Jurkat, Clone E6-1 (cell line): ENCODE measurements around the gene TMEM185B.
A peak's percentile ranks its signal among the peaks of the same experiment; 100 is the strongest.
"Not testable (repeated sequence)": the region's sequence is repeated elsewhere in the genome, so short reads cannot be mapped to it uniquely, and the experiment has no call there.

ENCODE experiments used
- DNase-seq: peaks from one replicate; pipeline ENCODE4 v3.0.0-alpha.2; 2011; ENCODE audit warnings: low read depth, low spot score
- H3K4me3 ChIP-seq: 2 replicates; pipeline ENCODE4 v1.5.1; 2011; ENCODE audit warnings: mild to moderate bottlenecking, low read length, control low read depth, moderate library complexity

Gene TMEM185B

GRCh38 chr2:120236791-120237190 is 13.6 kb upstream of the TMEM185B start:
- H3K4me3 ChIP-seq = no peak overlapping the region
- DNase-seq = no peak

DNA sequence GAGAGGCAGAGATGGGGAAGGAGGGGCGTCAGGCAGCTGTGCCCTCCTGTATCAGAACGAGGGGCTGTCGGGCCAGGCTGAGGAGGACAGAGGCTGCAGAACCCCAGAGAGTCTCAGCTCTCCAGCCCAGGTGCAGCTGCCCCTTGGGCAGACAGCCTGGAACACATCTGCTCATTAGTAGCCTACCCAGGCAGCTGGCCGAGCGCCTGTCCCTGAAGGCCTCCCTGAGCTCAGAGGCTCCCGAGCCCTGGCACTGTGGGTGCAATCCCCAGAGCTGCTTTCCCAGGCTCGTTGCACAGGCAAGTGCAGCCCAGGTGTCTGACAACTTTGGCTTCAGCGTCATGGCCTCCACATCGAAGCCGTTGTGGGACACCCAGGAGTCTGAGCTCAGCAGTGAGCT is 13.1 kb upstream of the TMEM185B start:
- no peak overlapping the region for H3K4me3 ChIP-seq
- DNase-seq = no peak

GRCh38 chr2:120235681-120236080 is 12.5 kb upstream of the TMEM185B start:
- no peak overlapping the region for H3K4me3 ChIP-seq
- no peak for DNase-seq

DNA sequence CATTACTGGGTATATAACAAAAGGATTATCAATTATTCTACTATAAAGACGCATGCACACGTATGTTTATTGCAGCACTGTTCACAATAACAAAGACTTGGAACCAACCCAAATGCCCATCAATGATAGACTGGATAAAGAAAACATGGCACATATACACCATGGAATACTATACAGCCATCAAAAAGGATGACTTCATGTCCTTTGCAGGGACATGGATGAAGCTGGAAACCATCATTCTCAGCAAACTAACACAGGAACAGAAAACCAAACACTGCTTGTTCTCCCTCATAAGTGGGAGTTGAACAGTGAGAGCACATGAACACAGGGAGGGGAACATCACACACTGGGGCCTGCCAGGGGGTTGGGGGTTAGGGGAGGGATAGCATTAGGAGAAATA is 12.0 kb upstream of the TMEM185B start:
- DNase-seq, H3K4me3 ChIP-seq: not testable (repeated sequence)

DNA sequence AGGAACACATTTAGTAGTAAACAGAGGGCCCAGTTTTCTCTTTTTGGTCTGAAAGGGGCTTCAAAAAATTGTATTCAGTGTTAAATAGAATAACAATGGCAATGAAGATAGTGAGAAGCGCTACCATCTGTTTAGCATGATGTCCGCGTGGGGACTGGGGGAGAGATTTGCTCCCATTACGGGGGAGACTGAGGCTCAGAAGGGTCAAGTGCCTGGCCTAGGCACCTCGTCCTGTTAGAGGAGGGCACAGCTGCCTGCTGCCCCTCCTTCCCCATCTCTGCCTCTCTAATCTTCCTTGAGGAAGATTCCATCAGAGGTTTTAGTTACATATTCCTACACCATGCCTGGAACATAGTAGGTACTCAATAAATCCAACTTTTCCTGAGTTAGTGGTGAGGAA is 10.1 kb upstream of the TMEM185B start:
- no peak for DNase-seq
- H3K4me3 ChIP-seq = no peak overlapping the region

DNA sequence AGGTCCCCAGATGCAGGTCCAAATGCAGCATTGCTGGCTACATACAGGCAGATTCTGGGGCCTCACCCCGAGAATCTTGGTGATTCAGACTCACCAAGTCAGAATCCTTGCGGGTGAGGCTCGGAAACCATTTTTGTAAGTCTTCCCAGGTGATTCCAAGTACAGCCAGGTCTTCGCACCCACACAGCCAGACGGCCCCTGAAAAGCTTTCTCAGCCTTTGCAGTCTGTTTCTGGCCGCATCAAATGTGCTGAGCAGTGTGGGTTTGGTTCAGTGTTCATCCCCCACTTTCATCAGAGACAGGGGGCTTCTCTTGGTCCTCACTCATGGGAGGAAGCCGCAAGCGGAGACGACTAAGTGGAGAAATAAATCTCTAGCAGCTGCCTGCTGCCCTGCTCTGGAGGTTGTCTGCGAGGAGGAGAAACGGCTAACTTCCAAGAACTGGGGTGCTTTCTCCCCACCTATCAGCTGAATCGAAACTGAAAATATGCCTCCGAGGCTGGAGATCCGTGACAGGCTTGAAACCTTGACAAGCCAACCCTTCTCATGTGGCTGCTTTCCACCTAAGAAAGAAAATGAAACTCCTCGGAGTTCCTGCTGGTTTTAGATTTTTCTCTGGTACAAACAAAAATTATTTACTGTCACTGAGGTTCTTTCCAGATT is 8.9 kb upstream of the TMEM185B start:
- no peak for DNase-seq
- H3K4me3 ChIP-seq = peak overlapping the region; percentile 14

DNA sequence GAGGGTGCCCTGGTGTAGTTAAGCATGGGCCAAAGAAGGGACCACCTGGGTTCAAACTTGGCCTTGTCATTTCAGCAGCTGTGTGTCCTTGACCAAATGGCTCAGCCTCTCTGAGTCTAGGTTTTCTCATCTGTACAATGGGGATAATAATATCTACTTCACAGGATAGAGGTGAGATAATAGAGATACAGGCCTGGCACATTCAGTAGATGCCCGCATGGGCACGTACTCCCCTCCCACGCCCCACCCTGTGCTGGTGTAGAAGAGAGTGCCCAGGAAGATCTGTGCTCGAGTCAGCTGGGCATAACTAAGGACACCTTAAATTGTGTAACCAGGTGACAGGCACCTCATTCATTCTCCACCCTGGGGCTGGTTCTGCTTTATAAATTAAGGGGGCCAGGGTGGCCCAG is 8.4 kb upstream of the TMEM185B start:
- no peak for DNase-seq
- no peak overlapping the region for H3K4me3 ChIP-seq

GRCh38 chr2:120230515-120231471 is 7.6 kb upstream of the TMEM185B start:
- no peak for DNase-seq
- no peak overlapping the region for H3K4me3 ChIP-seq

DNA sequence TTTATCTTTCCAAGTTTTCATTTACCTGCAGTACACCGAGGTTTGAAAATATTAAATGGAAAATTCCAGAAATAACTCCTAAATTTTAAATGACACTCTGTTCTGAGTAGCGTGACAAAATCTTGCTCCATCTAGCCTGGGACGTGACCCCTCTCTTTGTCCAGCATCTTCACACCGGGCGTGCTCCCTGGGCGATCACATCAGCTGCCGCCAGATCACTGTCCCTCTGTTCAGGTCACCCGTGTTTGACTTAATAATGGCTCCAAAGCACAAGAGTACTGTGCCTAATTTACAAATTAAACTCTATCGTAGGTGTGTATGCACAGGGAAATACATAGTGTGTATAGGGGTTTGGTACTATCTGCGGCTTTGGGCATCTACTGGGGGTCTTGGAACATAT is 6.1 kb upstream of the TMEM185B start:
- H3K4me3 ChIP-seq = no peak overlapping the region
- DNase-seq = no peak

DNA sequence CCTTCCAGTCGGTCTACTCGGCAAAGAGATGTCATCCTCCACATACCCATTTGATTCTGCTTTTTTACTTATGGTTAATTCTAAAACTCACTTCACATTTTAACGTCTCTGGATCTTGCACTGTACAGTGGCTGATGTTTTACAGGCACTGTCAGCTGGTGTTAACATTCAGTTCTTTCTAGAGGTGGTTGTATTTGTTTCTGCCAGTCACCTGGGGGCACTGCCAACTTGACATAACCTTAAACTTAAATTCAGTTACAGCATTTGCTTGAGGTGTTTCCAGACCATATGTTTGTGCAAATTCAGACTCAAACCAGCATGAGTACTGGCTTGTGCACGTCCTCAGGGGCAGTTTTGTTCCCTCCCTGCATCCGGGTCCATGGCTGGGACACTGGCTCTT is 5.3 kb upstream of the TMEM185B start:
- DNase-seq = peak; percentile 25
- no peak overlapping the region for H3K4me3 ChIP-seq

GRCh38 chr2:120227111-120227991 is 4.2 kb upstream of the TMEM185B start:
- peak overlapping the region; percentile 20 for H3K4me3 ChIP-seq
- DNase-seq = peak; percentile 75

DNA sequence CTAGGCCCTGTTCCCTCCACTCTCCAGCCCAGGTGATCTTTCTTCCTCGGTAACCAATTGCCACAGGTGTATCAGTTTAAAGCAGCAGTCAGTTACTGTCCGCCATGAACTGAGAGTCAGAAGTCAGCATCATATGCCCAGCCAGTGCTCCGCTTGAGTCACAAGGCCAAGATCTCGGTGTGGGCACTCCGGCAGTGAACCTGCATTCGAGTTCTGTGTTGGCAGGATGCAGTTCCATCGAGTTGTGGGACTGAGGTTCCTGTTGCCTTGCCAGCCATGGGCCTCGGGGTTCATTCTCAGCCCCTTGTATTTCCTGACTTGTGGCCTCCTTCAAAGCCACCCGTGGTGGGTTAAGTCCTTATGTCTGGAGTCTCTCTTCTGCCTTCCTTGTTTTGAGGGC is 3.1 kb upstream of the TMEM185B start:
- DNase-seq = peak; percentile 37
- H3K4me3 ChIP-seq = no peak overlapping the region

- no peak overlapping the region for H3K4me3 ChIP-seq
- DNase-seq = no peak
Observed at GRCh38 chr2:120225549-120226065, 2.4 kb upstream of the TMEM185B start.

GRCh38 chr2:120224735-120225548 is 1.7 kb upstream of the TMEM185B start:
- no peak overlapping the region for H3K4me3 ChIP-seq
- DNase-seq = no peak

DNA sequence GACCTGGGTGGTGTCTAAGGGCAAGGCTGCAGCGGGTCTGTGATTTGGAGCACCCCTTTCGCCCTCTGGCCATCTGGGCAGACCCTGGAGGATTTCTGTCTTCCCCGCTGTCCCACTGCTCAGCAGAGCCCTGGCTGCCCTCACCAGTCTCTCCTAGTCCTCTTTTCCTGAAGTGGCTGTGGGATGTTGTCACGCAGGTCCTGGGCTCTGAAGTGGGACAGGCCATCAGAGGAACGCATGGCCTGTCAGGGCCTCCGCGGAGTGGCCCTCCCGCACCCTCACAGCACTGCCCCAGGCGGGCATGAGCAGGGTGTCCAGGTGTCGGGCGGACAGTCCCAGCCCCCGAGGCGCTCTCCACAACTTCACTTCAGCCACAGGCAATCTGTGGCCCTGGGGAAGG is 1.1 kb upstream of the TMEM185B start:
- peak overlapping the region; percentile 63 for H3K4me3 ChIP-seq
- no peak for DNase-seq

- no peak for DNase-seq
- peak overlapping the region; percentile 43 for H3K4me3 ChIP-seq
Observed at GRCh38 chr2:120222186-120223033, 790 bp downstream of the TMEM185B start.

GRCh38 chr2:120221616-120222015 is 1.6 kb downstream of the TMEM185B start:
- DNase-seq = no peak
- H3K4me3 ChIP-seq = no peak overlapping the region

- no peak overlapping the region for H3K4me3 ChIP-seq
- no peak for DNase-seq
Observed at GRCh38 chr2:120220756-120221155, 2.4 kb downstream of the TMEM185B start.
